GM19193 (cell line): Measurements from ENCODE around the gene HEBP1.

Experiments used
- POLR2A ChIP-seq: IDR thresholded peaks from 4 replicates; pipeline ENCODE4 v1.6.1; 2011; ENCODE audit not compliant: insufficient read depth, insufficient read length; ENCODE audit errors: extremely low read depth

HEBP1 gene

DNA sequence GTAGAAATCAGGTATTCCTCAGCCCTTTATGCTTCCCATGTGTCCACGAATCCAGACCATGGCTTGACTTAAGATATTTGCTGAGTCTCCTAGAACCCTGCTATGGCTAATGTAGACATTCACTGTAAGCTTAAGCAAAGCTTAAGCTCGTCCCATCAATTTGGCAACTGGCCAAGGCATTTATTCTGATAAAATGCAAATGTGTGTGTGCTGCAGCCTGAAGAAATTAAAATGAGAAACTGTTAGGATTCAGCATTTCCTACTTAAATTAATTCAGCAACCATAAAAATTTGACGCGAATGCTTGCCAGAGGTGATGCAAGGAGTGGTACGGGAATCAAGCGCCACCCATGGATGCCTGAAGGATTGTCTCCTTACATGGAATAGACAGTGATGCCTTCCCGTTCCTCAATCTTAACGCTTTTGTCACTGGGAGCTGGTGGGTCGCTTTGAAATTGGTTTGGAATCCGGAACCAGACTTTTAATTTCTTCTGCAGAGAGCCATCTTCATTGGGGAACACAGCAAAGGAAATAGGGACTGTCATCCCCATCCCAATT lies 13.2 kb downstream of the HEBP1 start:
- TF ChIP-seq POLR2A = no peak

DNA sequence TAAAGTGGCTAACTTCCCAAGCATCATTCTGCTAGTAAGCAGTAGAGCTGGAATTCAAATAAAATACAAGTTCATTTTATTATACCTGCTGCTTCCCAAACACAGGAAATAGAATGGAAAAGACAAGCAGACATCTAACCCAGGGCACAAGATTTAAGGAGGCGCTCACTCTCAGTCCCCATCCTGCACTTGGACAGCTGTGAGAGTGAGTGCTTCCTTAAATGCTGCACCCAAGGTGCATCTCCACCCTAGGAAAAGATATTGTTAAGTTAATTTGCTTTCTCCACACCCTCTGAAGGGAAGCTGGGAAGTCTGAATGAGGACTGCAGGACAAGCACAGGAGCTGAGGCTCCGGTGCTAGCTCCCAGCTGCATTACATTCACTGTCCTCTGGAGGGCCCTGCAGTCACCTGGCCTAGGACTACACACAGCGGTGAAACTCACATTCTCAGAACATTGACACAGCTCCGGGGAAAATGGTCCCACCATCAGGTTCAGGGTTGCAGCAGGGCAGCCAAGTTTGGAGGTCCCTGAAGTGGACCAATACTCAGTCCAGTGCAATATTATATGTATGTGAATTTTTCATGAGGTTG lies 14.2 kb downstream of the HEBP1 start:
- TF ChIP-seq POLR2A = no peak

DNA sequence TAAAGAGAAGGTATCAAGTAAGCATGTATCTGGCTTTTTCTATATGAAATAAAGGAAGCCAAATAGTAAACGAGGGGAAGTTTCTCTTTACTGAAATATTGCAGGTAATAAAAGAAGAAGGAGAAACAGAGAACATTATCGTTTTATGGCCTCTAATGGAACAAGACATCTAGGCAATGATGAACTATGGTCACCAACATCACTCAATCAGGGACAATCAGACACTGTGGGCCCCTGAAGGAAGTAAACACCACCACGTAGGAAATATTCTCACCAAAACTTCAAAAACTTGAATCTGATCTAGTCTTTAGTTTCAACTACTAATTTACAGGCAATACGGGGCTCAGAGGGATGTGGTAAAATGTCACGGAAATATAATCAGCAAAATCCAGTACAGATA lies 15.9 kb downstream of the HEBP1 start:
- TF ChIP-seq POLR2A = no peak

DNA sequence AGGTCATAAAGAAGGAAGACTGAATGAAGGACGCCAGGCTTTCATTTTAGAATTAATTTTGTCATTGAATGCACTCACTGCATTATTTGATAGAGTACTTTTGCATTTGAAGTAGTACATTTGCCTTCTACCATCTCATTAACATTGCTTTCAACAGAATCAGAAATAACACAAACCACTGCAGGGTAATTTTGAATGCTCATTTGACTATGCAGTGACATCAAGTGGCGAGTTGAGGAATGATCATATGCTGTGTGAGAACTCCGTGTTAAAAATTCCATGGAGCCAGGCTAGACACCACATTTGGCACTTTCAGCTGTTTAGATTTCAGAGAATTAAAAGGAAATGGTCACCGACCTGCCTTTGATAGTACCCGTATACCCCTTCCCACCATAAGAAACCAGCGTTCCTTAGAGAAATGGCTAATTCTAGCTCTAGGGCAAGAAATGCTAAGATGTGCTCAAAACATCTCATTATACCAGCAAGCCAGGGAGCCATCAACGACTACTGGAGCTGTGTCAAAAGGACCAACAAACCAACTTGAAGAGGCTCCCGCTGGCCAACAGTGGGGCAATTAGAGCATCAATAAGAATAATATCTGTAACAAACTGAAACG lies 16.5 kb downstream of the HEBP1 start:
- TF ChIP-seq POLR2A = no peak

DNA sequence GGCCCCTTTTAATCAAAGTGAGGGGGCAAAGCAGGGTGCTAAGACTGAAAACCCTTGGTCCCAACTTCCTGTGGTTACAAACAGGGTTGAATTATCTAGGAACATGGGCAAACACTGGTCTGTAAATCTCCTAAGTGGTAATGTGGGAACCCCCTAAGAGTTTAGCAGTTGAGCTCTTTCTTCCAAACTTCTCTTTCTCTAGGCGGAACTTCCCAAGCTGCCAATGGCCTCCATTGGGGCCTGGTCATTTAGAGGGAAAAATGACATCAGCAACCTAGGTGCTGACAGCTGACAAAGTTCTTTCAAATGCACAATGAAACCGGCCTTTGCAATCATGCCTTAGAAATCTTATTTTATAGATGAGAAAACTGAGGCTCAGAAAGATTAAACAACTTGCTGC lies 17.7 kb downstream of the HEBP1 start:
- TF ChIP-seq POLR2A = no peak

DNA sequence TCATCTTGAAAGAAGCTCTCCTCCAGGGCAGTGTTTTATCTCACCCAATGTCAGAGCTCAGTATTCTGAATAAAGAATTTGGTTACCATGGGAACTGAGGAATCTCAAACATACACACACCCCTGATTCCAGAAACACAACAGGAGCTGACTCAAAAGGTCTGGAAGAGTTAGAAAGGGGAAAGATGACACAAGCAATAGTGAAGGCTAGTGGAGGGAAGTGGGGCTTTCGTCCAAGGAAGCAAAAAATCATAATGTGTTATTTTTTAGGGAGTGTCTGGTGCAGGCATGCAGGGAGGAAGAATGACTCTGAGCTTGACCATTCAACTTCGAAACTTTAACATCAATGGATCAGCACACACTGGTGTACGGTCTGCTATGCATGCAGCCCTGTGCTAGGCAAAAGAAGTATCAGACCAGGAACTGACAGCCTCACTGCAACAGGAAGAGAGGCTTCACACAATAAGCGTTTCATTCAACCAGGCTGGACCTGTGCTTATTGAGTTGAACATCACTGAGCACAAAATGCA lies 20.3 kb downstream of the HEBP1 start:
- TF ChIP-seq POLR2A = no peak

DNA sequence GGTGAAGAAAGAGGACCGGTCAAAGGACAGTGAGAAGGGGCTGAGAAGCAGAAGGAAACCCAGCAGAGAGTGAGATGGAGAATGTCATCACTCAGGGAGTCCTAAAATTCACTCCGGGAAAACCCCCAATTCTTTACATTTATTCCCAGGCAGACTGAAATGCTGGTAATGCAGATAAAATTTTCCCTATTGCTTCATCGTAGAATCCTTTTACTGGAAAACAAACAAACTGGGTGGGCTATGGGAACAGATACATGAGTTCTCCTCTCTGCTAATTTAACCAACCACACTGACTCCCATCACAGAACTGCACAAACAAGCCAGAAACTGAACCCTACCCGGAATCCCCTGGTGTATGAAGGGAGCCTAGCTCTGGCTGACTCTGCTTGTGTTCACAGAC lies 20.9 kb downstream of the HEBP1 start:
- no peak for TF ChIP-seq POLR2A

DNA sequence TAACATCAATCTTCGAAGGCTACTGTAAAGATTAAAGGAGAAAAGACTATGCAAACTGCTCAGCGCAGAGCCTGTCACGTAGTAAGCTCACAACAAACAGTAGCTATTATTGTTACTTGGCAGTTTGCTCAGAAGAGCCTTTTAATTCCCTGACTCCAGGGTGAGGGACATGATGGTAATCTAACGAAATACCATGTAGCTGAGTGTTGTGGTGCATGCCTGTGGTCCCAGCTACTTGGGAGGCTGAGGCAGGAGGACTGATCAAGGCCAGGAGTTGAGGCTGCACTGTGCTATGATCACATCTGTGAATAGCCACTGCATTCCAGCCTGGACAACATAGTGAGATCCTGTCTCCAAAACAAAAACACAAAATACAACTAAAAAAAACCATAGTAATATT lies 22.8 kb downstream of the HEBP1 start:
- TF ChIP-seq POLR2A = no peak

DNA sequence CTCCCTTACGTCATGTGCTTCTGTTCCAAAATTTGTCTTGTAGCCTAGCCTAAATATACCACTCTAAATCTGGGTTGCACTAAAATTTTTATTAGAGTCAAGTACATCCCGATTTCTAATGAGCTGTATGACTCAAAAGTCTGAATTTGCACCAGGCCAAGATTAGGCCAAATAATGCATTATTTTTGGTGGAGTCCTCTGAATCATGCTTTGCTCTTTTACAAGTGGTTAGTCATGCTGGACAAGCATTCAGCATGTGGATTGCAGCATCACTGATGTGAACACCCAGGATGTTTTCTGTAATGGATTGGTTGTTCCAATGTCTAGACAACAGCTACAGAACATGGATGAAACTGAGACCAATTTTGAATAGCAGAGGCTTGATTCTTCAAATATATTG lies 23.7 kb downstream of the HEBP1 start:
- no peak for TF ChIP-seq POLR2A

DNA sequence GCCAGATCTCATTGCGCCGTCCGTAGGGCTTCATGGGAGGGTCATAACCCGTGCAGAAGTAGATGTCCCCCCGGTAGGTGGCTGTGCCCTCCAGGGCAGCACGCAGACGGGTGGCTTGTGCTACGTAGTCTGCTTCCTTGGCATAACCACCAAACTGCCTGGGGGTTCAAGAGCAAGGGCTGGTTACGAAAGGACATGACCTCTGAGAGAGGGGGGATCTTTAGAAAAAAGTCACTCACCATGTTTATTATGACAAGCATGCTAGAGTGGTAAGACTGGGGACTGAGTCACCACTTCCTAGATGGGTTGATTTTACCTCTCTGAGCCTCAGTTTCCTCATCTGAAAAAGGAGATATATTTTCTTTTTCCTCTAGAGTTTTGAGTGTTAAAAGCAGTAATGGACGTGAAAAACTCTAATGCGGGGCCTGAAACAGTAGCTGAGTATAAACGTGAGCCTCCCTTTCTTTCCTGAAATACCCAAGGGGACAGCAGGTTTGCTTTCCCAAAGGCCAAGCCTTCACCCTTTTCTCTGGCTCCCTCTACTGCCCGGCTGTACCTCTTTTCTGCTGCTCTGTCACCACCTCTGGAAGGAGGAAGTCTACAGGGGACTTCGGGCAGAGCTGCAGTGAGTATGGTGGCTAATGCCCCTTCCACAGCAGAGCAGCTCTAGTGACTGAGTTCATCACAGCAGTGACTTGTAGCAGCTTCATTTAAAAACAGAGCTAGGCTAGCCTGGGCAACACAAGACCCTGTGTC lies 24.6 kb downstream of the HEBP1 start:
- TF ChIP-seq POLR2A = no peak

DNA sequence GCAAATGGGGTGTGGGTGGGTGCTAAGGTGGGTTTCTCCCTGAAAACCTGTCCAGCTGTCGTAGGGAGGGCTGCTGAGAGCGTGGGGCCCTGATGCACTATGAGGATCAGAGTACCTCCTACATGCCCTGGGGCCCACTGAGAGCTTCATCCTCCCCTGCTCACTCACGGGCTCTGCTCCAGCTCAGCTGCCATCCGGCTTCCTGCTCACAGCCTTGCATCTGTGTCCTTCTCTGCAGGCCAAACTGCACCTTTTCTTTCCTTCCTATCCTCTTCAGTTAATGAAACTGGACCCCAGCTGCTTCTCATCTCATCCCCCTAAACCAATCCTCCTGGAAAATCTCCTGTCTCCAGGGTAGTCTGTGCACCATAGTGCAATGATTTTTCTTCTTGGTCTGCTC lies 25.9 kb downstream of the HEBP1 start:
- no peak for TF ChIP-seq POLR2A

DNA sequence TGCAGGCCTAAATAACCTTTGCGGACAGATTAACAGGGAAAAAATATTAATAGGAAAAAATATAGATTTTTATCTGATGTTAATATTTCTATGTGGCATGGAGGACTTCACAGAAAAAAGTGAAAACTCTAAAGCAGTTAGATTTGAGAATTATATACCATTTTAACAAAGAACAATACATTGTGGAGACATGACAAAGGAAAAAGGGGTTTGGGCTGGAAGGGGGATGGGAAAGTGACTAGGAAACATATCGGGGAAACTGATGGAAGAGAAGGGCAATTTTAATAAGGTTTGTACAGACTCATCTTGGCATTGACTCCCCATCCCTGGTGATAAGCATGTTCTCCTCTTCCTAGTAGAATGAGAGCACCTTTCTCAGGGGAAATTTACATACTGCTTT lies 27.0 kb downstream of the HEBP1 start:
- TF ChIP-seq POLR2A = no peak

DNA sequence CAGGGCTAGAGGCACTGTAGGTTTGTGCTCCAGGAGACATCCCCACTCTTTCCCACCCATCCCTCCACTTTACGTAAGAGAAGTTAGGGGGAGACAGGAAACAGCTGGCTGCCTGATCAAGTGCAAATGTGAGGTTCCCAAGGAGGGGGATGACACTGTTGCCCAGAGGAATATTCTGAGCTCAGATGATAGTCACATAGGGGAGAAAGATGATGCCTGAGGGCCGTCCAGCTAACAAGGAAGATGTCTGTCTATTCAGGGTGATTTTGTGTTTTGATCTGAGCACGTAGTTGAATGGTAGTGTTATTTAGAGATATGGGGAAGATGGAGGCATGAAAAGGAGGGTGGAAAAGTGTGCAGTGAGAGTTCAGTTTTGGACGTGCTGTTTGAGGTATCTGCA lies 34.2 kb downstream of the HEBP1 start:
- no peak for TF ChIP-seq POLR2A

DNA sequence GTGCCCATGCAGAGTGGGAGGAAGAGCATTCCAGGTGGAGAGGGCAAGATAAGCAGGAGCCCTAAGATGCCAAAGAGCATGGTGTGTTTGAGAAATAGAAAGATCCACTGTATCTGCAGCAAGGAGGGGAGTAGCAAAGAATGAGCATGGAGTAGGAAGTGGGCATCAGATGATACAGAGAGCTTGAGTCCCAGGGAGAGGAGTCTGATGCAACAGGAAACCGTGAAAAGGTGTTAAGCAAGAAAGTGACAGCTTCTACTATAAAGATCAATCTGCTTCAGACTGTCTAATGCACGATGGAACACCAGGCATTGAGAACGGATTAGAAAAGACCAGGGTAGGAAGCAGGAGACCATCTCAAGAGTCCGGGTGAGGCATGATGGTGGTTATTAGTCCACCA lies 35.8 kb downstream of the HEBP1 start:
- no peak for TF ChIP-seq POLR2A

DNA sequence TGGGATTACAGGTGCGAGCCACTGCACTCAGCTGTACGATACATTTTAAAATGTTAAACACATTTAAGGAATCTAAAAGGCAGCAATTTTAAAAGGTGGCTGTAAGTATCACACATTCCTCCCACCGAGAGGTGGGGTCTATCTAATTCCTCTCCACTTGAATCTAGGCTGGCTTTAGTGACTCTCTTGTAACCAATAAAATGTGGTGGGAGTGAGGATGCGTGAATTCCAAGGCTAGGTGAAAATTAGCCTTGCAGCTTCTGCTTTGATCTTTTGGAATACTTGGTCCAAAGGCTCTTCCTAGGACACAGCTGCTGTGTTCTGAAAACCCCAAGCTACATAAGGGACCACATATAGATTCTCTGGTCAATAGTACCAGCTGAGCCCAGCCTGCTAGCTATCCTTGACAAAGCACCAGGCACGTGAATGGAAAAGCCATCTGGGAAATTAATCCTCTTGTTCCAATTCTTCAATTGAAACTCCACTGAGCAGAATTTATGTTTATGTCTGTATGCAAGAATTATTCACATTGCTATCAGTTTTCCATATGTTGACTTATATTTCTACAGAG lies 39.3 kb downstream of the HEBP1 start:
- TF ChIP-seq POLR2A = no peak
